ENCODE measurements around the gene TMEM178A.
"Not testable (repeated sequence)": the region's sequence is repeated elsewhere in the genome, so short reads cannot be mapped to it uniquely, and the experiment has no call there.

The TMEM178A gene

GRCh38 chr2:39665811-39666490, at the start of gene TMEM178A:
Gene TMEM178A, plus strand, starts transcription at chr2:39665917. Its CDS starts 58 bp downstream, at chr2:39665975.
- DNase-seq = no peak

DNA sequence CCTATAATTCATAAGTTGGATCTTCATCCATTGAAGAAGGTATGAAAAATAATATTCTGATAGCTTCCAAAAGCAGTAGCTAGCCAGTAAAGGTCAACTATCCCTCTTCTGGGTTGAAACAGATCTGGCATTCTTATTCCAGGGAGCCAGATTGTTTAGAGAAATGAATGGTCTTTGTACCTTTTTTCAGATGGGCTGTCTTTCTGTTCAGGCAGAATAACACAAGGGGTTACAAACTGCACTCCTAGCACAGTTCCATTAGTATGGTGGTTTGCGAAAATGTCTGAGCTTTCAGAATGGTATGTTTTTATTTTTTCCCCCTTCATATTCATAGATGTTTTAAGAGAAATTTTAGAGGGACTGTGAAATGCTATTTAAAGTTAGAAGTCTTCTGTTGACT, 47.5 kb upstream of the TMEM178A start:
- DNase-seq = no peak

DNA sequence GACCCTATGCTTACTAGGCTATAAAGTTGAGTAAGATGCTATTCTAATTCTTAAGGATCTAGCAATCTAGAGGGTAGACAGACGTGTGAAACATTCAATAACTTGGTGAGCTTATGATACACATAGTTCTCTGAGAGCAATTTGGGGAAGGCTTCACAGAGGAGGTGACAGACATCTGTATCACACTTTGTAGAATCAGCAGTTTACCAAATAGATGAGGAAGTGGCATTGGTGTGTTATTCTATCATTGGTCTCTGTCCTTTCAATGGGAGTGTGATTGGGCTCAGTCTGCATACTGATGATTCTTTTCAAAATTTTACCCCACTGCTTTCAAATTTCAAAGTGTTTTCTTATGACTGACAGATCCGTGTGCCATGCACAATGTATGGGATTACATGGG, 47.0 kb upstream of the TMEM178A start:
- no peak for DNase-seq

- DNase-seq = peak; percentile 92
Measured at GRCh38 chr2:39620067-39620466, 45.6 kb upstream of the TMEM178A start.

DNA sequence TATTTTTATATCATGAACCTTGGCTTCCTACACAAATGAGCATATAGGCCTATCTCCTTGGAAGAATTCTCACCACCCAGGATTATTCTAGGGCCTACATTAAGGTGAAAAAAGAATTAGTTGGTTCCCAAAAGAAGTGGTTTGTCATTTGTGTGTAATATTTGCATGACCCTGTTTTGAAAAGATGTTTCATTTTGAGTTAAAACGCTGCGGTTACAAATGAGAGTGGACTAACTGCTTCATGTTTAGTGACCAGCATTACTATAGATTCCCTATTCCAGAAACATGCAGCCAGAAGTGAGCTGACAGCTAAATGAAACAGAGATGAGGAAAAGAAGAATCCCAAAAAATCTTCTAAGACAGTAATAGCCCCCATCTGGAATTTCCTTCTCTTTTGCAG, 44.1 kb upstream of the TMEM178A start:
- DNase-seq = no peak

GRCh38 chr2:39622860-39623259, 42.9 kb upstream of the TMEM178A start:
- no peak for DNase-seq

- no peak for DNase-seq
Measured at GRCh38 chr2:39623917-39624316, 41.8 kb upstream of the TMEM178A start.

- peak; percentile 25 for DNase-seq
Measured at GRCh38 chr2:39625193-39625926, 40.4 kb upstream of the TMEM178A start.

DNA sequence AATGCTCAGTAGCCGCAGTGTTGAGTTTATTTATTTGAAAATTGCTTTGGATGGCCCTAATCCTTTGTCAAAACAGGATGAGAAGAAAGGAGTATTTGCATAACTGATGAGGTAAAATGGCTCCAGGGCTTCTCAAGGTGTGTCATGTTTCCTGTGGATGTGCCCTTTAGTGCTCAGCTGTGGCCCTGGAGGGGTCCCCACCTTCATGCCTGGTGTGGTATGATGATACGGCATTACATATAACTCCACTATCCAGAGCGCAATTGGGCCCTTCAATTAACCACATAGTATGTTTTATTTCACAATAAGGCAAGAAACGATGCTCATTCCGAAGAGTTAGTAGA, 39.8 kb upstream of the TMEM178A start:
- no peak for DNase-seq

GRCh38 chr2:39628346-39628745, 37.4 kb upstream of the TMEM178A start:
- DNase-seq = not testable (repeated sequence)

GRCh38 chr2:39629646-39630045, 36.1 kb upstream of the TMEM178A start:
- DNase-seq = no peak

- no peak for DNase-seq
Measured at GRCh38 chr2:39631256-39631655, 34.5 kb upstream of the TMEM178A start.

- DNase-seq = peak; percentile 95
Measured at GRCh38 chr2:39631718-39632117, 34.0 kb upstream of the TMEM178A start.

GRCh38 chr2:39632876-39633275, 32.8 kb upstream of the TMEM178A start:
- DNase-seq = peak; percentile 73

DNA sequence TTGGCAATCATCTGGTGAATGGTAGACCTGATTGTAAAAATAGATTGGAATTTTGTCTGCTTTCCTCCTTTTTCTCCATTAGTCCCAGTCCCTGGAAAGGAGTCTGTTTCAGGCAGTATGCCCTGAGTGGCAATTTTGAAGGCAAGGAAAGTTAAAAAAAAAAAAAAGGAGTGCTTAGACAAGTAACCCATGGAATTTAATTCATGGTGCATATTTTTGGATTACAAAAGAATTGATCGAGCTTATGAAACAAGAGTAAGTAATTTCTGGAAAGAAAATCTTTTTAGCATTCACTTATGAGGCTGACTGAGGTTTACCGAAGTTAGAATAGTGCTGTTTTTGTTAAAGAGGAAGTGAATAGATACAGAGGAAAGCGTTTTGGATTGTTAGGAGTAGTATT, 29.4 kb upstream of the TMEM178A start:
- DNase-seq = no peak

- DNase-seq = no peak
Measured at GRCh38 chr2:39638581-39638980, 27.1 kb upstream of the TMEM178A start.

GRCh38 chr2:39640107-39640506, 25.6 kb upstream of the TMEM178A start:
- DNase-seq = no peak

DNA sequence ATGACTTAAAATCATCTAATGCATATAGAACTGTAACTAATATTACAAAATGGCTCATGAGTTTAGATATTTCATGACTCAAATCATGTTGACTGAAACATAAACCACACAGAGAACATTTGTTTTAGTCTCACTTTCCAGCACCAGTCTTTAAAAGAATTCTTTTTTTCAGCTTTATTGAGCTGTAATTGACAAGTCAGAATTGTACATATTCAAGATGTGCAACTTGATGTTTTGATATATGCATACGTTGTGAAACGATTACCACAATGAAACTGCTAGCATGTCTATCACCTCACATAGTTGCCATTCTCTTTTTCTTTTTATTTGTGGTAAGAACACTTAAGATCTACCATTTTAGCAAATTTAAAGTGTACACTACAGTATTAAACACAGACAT, 25.0 kb upstream of the TMEM178A start:
- DNase-seq = no peak

DNA sequence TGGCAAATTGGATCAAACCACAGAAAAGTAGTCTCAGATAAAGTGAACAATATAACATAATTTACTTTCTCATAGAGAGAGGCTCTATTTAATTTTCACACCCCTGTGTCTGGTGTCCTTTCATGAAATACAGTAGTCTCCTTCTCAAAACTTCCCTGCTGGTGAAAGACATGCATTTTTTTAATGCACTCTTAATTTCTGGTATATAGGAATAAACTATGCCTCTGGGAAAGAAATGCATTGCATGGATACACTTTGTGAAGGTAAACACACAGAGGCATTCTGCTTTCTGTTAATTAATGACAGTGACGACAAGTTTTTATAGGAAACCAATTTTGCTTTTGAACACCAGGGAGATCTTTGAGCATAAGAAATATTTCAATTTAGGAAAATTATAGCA, 24.1 kb upstream of the TMEM178A start:
- no peak for DNase-seq

- DNase-seq = peak; percentile 87
Measured at GRCh38 chr2:39642051-39642718, 23.5 kb upstream of the TMEM178A start.

DNA sequence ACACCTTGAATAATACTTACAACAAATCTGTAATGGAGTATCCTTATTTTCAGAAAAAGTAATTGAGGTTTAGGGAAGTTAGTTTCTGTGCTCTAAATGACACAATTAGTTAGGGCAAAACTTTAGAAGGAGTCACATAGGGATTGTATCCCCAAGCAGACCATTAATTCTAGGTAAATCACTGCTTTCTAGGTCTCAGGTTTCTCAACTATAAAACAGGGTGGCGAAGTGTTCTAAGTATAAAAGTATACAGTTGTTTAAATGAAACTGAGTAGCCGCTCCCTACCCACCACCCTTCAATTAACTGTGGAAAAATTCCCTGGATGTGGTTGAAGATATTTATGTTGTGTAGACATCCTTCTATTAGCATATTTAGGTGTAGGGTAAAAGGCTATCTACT, 19.9 kb upstream of the TMEM178A start:
- no peak for DNase-seq

GRCh38 chr2:39646267-39646666, 19.4 kb upstream of the TMEM178A start:
- no peak for DNase-seq

- no peak for DNase-seq
Measured at GRCh38 chr2:39647104-39647765, 18.5 kb upstream of the TMEM178A start.

DNA sequence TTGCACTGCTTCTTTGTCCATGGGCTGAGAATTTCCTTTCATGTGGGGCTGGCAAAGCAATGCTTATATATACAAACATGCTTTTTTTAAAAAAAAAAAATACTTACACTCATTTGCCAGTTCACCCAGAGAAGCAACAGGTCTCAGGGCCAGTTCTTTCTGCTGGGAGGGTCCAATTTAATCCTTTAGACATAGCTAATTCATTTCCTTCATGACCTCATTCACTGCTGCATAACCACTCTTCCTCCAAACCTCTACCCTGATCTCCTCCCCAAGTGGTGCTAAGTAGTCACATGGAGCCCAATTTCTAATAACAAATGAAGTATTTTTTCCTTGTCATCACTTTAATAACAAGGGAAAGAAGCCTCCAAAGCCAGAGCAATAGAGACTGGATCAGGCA, 17.1 kb upstream of the TMEM178A start:
- no peak for DNase-seq
